ENCODE data around the gene PCNX4.
"Not testable (repeated sequence)": the region's sequence is repeated elsewhere in the genome, so short reads cannot be mapped to it uniquely, and the experiment has no call there.

Gene PCNX4

GRCh38 chr14:60095231-60095630 is 3.5 kb downstream of the PCNX4 start:
- Histone ChIP-seq H3K27me3 (ENCODE audit: insufficient read depth, low read depth, severe bottlenecking) (no peaks in the 10 kb centered on the region), H3K27ac (no peak overlapping the region), H3K4me3 (ENCODE audit: low read depth, low read length) (no peak overlapping the region), H3K9me3 (ENCODE audit: severe bottlenecking) (no peaks in the 10 kb centered on the region), H3K36me3 (peaks cover 25% of the 10 kb centered on the region)
- no peak for DNase-seq
- TF ChIP-seq CTCF (IDR thresholded peaks at IDR 0.05; ENCODE audit: low read depth, low read length), result no peak

- no peaks in the 10 kb centered on the region for H3K9me3 ChIP-seq (ENCODE audit: severe bottlenecking)
- H3K4me3 ChIP-seq (ENCODE audit: low read depth, low read length), result no peak overlapping the region
- H3K27ac ChIP-seq, result no peak overlapping the region
- DNase-seq, result no peak
- peaks cover 25% of the 10 kb centered on the region for H3K36me3 ChIP-seq
- H3K27me3 ChIP-seq (ENCODE audit: insufficient read depth, low read depth, severe bottlenecking), result no peaks in the 10 kb centered on the region
- TF ChIP-seq CTCF (IDR thresholded peaks at IDR 0.05; ENCODE audit: low read depth, low read length), result no peak
These were observed 4.2 kb downstream of the PCNX4 start for GRCh38 chr14:60095781-60096450.

GRCh38 chr14:60097974-60098373 is 6.3 kb downstream of the PCNX4 start:
- H3K27me3 ChIP-seq (ENCODE audit: insufficient read depth, low read depth, severe bottlenecking), result no peaks in the 10 kb centered on the region
- H3K9me3 ChIP-seq (ENCODE audit: severe bottlenecking), result no peaks in the 10 kb centered on the region
- no peak for TF ChIP-seq CTCF (IDR thresholded peaks at IDR 0.05; ENCODE audit: low read depth, low read length)
- no peak for DNase-seq
- H3K4me3 ChIP-seq (ENCODE audit: low read depth, low read length), result no peak overlapping the region
- H3K27ac ChIP-seq, result no peak overlapping the region
- peaks cover 25% of the 10 kb centered on the region for H3K36me3 ChIP-seq

- H3K27me3 ChIP-seq (ENCODE audit: insufficient read depth, low read depth, severe bottlenecking); H3K9me3 ChIP-seq (ENCODE audit: severe bottlenecking); H3K4me3 ChIP-seq (ENCODE audit: low read depth, low read length); H3K27ac ChIP-seq; DNase-seq: not testable (repeated sequence)
- peaks cover 20% of the 10 kb centered on the region for H3K36me3 ChIP-seq
These were observed 8.1 kb downstream of the PCNX4 start for GRCh38 chr14:60099855-60100254.

- H3K36me3 ChIP-seq, result peaks cover 20% of the 10 kb centered on the region
- no peak for TF ChIP-seq CTCF (IDR thresholded peaks at IDR 0.05; ENCODE audit: low read depth, low read length)
- no peak overlapping the region for H3K27ac ChIP-seq
- H3K9me3 ChIP-seq (ENCODE audit: severe bottlenecking), result no peaks in the 10 kb centered on the region
- H3K4me3 ChIP-seq (ENCODE audit: low read depth, low read length), result no peak overlapping the region
- DNase-seq, result no peak
- no peaks in the 10 kb centered on the region for H3K27me3 ChIP-seq (ENCODE audit: insufficient read depth, low read depth, severe bottlenecking)
These were observed 10.1 kb downstream of the PCNX4 start for GRCh38 chr14:60101786-60102185.

GRCh38 chr14:60102389-60102788 is 10.7 kb downstream of the PCNX4 start:
- no peak overlapping the region for H3K27ac ChIP-seq
- H3K4me3 ChIP-seq (ENCODE audit: low read depth, low read length), result no peak overlapping the region
- peaks cover 16% of the 10 kb centered on the region for H3K36me3 ChIP-seq
- H3K27me3 ChIP-seq (ENCODE audit: insufficient read depth, low read depth, severe bottlenecking), result no peaks in the 10 kb centered on the region
- TF ChIP-seq CTCF (IDR thresholded peaks at IDR 0.05; ENCODE audit: low read depth, low read length), result no peak
- no peak for DNase-seq
- no peaks in the 10 kb centered on the region for H3K9me3 ChIP-seq (ENCODE audit: severe bottlenecking)

All from WERI-Rb-1 (cell line).